BE2C (cell line): ENCODE data around the gene PTPRD.

ENCODE experiments used
- DNase-seq: peaks from one replicate; pipeline ENCODE4 v3.0.0-alpha.2; 2020
- H3K27me3 ChIP-seq: fragments of 250-450 bp; sonication (Bioruptor Pico); 2 replicates; pipeline ENCODE4 v1.5.1; 2020; ENCODE audit warnings: mild to moderate bottlenecking
- H3K36me3 ChIP-seq: fragments of 250-450 bp; sonication (Bioruptor Pico); 2 replicates; pipeline ENCODE4 v1.5.1; 2020; ENCODE audit warnings: mild to moderate bottlenecking
- H3K4me1 ChIP-seq: fragments of 250-450 bp; sonication (Bioruptor Pico); 2 replicates; pipeline ENCODE4 v1.5.1; 2020
- H3K4me3 ChIP-seq: 2 replicates; pipeline ENCODE4 v1.5.1; 2011; ENCODE audit warnings: low read depth, low read length
- H3K9me3 ChIP-seq: fragments of 250-450 bp; sonication (Bioruptor Pico); 2 replicates; pipeline ENCODE4 v1.5.1; 2020
- CTCF ChIP-seq: IDR thresholded peaks from 2 replicates; pipeline ENCODE4 v1.5.1; 2012; ENCODE audit warnings: mild to moderate bottlenecking, low read depth, low read length

The PTPRD gene

GRCh38 chr9:9961934-9962333, 650.9 kb downstream of the PTPRD start:
- Histone ChIP-seq H3K9me3 (no peaks in the 10 kb centered on the region), H3K4me1 (no peaks in the 10 kb centered on the region), H3K4me3 (no peak overlapping the region), H3K36me3 (no peaks in the 10 kb centered on the region), H3K27me3 (no peaks in the 10 kb centered on the region)
- TF ChIP-seq CTCF = no peak
- DNase-seq = no peak

GRCh38 chr9:9961487-9961886, 651.3 kb downstream of the PTPRD start:
- Histone ChIP-seq H3K27me3 (no peaks in the 10 kb centered on the region), H3K4me1 (no peaks in the 10 kb centered on the region), H3K36me3 (no peaks in the 10 kb centered on the region), H3K4me3 (no peak overlapping the region), H3K9me3 (no peaks in the 10 kb centered on the region)
- no peak for TF ChIP-seq CTCF
- DNase-seq = no peak

GRCh38 chr9:9951556-9952160, 661.1 kb downstream of the PTPRD start:
- no peak for TF ChIP-seq CTCF
- Histone ChIP-seq H3K36me3 (no peaks in the 10 kb centered on the region), H3K4me1 (no peaks in the 10 kb centered on the region), H3K27me3 (no peaks in the 10 kb centered on the region), H3K9me3 (no peaks in the 10 kb centered on the region), H3K4me3 (no peak overlapping the region)
- DNase-seq = no peak

GRCh38 chr9:9950813-9951212, 662.0 kb downstream of the PTPRD start:
- Histone ChIP-seq H3K9me3 (no peaks in the 10 kb centered on the region), H3K27me3 (no peaks in the 10 kb centered on the region), H3K4me3 (no peak overlapping the region), H3K4me1 (no peaks in the 10 kb centered on the region), H3K36me3 (no peaks in the 10 kb centered on the region)
- TF ChIP-seq CTCF = no peak
- no peak for DNase-seq

- no peak for DNase-seq
- TF ChIP-seq CTCF = no peak
- Histone ChIP-seq H3K9me3 (no peaks in the 10 kb centered on the region), H3K36me3 (no peaks in the 10 kb centered on the region), H3K27me3 (no peaks in the 10 kb centered on the region), H3K4me3 (no peak overlapping the region), H3K4me1 (no peaks in the 10 kb centered on the region)
These were observed 662.8 kb downstream of the PTPRD start for GRCh38 chr9:9949978-9950377.

GRCh38 chr9:9949368-9949767, 663.4 kb downstream of the PTPRD start:
- Histone ChIP-seq H3K9me3 (no peaks in the 10 kb centered on the region), H3K4me1 (no peaks in the 10 kb centered on the region), H3K27me3 (no peaks in the 10 kb centered on the region), H3K4me3 (no peak overlapping the region), H3K36me3 (no peaks in the 10 kb centered on the region)
- DNase-seq = no peak
- TF ChIP-seq CTCF = no peak
